GM23338 (cell line): ENCODE results near the gene PAXX. TPM values are rescaled to one million over a fixed set of nuclear protein-coding genes. Genes with fewer than 3 reads are reported as not detected.

ENCODE experiments used
- ATAC-seq: fragments of 200-7000 bp; cut with Tn5 transposase; 3 replicates; pipeline ENCODE4 v1.9.1; 2020
- DNase-seq: peaks from one replicate; pipeline ENCODE4 v3.0.0-alpha.2; 2015; ENCODE audit warnings: low spot score
- H2AFZ ChIP-seq: fragments of 200-600 bp; sonication (generic); 2 replicates; pipeline ENCODE4 v1.8.0; 2016; ENCODE audit warnings: antibody characterized with exemption, mild to moderate bottlenecking, moderate library complexity
- H3F3A ChIP-seq: fragments of 200-600 bp; sonication (generic); replicated peaks from 2 replicates; pipeline ENCODE4 v1.8.0; 2017; ENCODE audit warnings: antibody characterized with exemption, mixed run types, low read depth
- H3K27ac ChIP-seq: fragments of 200-600 bp; sonication (generic); 2 replicates; pipeline ENCODE4 v1.6.1; 2016; ENCODE audit warnings: low read depth
- H3K27me3 ChIP-seq: fragments of 200-600 bp; sonication (generic); 2 replicates; pipeline ENCODE4 v1.8.0; 2016; ENCODE audit warnings: mild to moderate bottlenecking, mixed run types, moderate library complexity; ENCODE audit not compliant: insufficient read depth
- H3K36me3 ChIP-seq: fragments of 200-600 bp; sonication (generic); 2 replicates; pipeline ENCODE4 v1.8.0; 2016; ENCODE audit warnings: mild to moderate bottlenecking; ENCODE audit not compliant: insufficient read depth
- H3K4me1 ChIP-seq: fragments of 200-600 bp; sonication (generic); 2 replicates; pipeline ENCODE4 v1.8.0; 2016; ENCODE audit warnings: mild to moderate bottlenecking, moderate library complexity; ENCODE audit not compliant: insufficient read depth
- H3K4me2 ChIP-seq: fragments of 200-600 bp; sonication (generic); 2 replicates; pipeline ENCODE4 v1.7.1; 2017; ENCODE audit warnings: mixed run types
- H3K4me3 ChIP-seq: fragments of 200-600 bp; sonication (generic); 2 replicates; pipeline ENCODE4 v1.6.1; 2016; ENCODE audit warnings: mixed run types
- H3K79me2 ChIP-seq: fragments of 200-600 bp; sonication (generic); replicated peaks from 2 replicates; pipeline ENCODE4 v1.8.0; 2017; ENCODE audit warnings: mild to moderate bottlenecking; ENCODE audit not compliant: insufficient read depth
- H3K9me2 ChIP-seq: fragments of 200-600 bp; sonication (generic); 2 replicates; pipeline ENCODE4 v1.8.0; 2017; ENCODE audit not compliant: insufficient read depth
- H4K20me1 ChIP-seq: fragments of 200-600 bp; sonication (generic); replicated peaks from 2 replicates; pipeline ENCODE4 v1.8.0; 2017; ENCODE audit warnings: mild to moderate bottlenecking; ENCODE audit not compliant: insufficient read depth
- H3K27ac Mint-ChIP-seq: 2 replicates; pipeline ENCODE4 v1.8.0; 2020; ENCODE audit warnings: inconsistent platforms, mild to moderate bottlenecking, moderate library complexity, mixed read lengths
- H3K27me3 Mint-ChIP-seq: 3 replicates; pipeline ENCODE4 v1.8.0; 2022; ENCODE audit warnings: low read depth, mild to moderate bottlenecking, moderate library complexity, mixed read lengths, inconsistent platforms; ENCODE audit not compliant: insufficient read depth, poor library complexity
- H3K36me3 Mint-ChIP-seq: 3 replicates; pipeline ENCODE4 v1.8.0; 2021; ENCODE audit warnings: low read depth, mild to moderate bottlenecking, inconsistent platforms, moderate library complexity, mixed read lengths
- H3K4me1 Mint-ChIP-seq: 3 replicates; pipeline ENCODE4 v1.8.0; 2020; ENCODE audit warnings: mild to moderate bottlenecking, inconsistent platforms, mixed read lengths
- H3K4me3 Mint-ChIP-seq: 3 replicates; pipeline ENCODE4 v1.8.0; 2021; ENCODE audit warnings: moderate library complexity, mild to moderate bottlenecking, inconsistent platforms, mixed read lengths
- H3K9me3 Mint-ChIP-seq: 3 replicates; pipeline ENCODE4 v1.8.0; 2020; ENCODE audit warnings: moderate library complexity, mild to moderate bottlenecking, inconsistent platforms, mixed read lengths
- EZH2 ChIP-seq: fragments of 200-600 bp; sonication (generic); IDR thresholded peaks from one replicate; pipeline ENCODE4 v1.8.0; 2017; ENCODE audit warnings: antibody characterized with exemption, mild to moderate bottlenecking, low read depth; ENCODE audit not compliant: unreplicated experiment
- JUNB ChIP-seq: IDR thresholded peaks from one replicate; pipeline ENCODE4 v1.6.1; 2016; ENCODE audit warnings: antibody characterized with exemption; ENCODE audit not compliant: unreplicated experiment
- POLR2AphosphoS5 ChIP-seq: IDR thresholded peaks from 2 replicates; pipeline ENCODE4 v1.6.1; 2016; ENCODE audit warnings: antibody characterized with exemption, low read depth
- ZNF114 ChIP-seq: fragments of 250-450 bp; sonication (Bioruptor Pico); IDR thresholded peaks from 2 replicates; pipeline ENCODE4 v1.5.0; 2020; ENCODE audit warnings: mild to moderate bottlenecking, moderate library complexity
- ZNF331 ChIP-seq: fragments of 250-450 bp; sonication (Bioruptor Pico); IDR thresholded peaks from 2 replicates; pipeline ENCODE4 v1.5.0; 2020; ENCODE audit warnings: low read depth, mild to moderate bottlenecking, moderate library complexity
- polyA plus RNA-seq: library from polyadenylated mRNA; unstranded; fragments of >200 nt; fragmentation: Nextera tagmentation; extraction: Ambion mirVana; gene quantifications from 2 replicates; pipeline ENCODE4 v1.2.1, GENCODE V29; 2016
- total RNA-seq: library from RNA; depleted of rRNA; stranded (reverse); fragments of >200 nt; shearing (Covaris generic); gene quantifications from 2 replicates; pipeline ENCODE4 v1.2.3, GENCODE V29; 2014
- TF ChIP-seq, protein P1 (sequence below): fragments of 250-450 bp; sonication (Bioruptor Pico); IDR thresholded peaks from 2 replicates; pipeline ENCODE4 v1.5.0; 2020; ENCODE audit warnings: mild to moderate bottlenecking, moderate library complexity
- TF ChIP-seq, protein P2 (sequence below): IDR thresholded peaks from one replicate; pipeline ENCODE4 v1.6.1; 2018; ENCODE audit warnings: antibody characterized with exemption; ENCODE audit not compliant: unreplicated experiment

The PAXX gene
- total and polyA plus RNA-seq, 2 experiments from 2014 or later = 71.5 to 86.0 TPM

DNA sequence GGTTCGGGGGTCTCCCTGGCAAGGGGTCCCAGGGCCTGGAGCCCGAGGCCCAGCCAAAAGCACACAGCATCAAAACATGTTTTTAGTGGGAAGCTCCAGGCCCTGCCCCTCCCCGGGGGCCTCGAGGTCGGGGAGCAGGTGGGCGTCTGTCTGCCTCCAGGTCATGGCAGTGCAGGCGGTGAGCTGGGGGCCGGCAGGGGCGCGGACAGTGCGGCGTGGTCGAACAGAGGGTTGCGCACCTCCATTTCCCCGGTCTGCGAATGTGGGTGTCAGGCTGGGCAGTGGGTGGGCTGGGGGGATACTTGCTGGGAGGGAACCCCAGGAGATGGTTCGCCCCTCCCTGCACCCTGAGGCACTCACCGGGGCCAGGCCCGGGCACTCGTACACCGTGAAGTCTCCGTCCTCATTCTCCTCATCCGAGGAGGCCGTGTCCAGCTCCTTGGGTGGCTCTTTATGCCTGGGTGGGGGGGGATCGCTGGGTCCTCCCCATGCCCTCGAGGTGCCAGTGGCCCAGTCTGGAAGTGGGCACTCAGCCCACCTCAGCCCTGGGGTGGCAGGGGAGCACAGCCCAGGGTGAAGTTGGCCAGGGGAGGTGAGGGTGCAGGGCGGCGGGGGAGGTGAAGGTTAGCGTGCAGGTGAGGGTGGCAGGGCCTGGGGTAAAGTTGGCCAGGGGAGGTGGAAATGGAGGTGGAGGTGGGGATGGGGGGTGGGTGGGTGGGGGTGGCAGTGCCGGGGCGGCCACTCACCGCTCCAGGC lies 47.6 kb downstream of the PAXX start:
- ATAC-seq (no peak), DNase-seq (no peak)
- Histone ChIP-seq H3K36me3 (no peaks in the 10 kb centered on the region), H3K4me3 (no peak overlapping the region), H3K4me1 (peaks cover 2% of the 10 kb centered on the region; the same call in 1 of the 2 replicates), H3K27me3 (peaks cover 6% of the 10 kb centered on the region), H3K9me2 (no peaks in the 10 kb centered on the region), H3K4me2 (no peak overlapping the region), H3F3A (no peaks in the 10 kb centered on the region), H3K79me2 (peaks cover 4% of the 10 kb centered on the region; the same call in 1 of the 2 replicates), H4K20me1 (no peaks in the 10 kb centered on the region; the same call in 1 of the 2 replicates), H3K27ac (no peak overlapping the region), H2AFZ (no peak overlapping the region)
- H3K9me3 Mint-ChIP-seq = no peaks in the 10 kb centered on the region
- no peak overlapping the region for H3K27ac Mint-ChIP-seq
- no peak for TF ChIP-seq JUNB
- TF ChIP-seq, protein P1, sequence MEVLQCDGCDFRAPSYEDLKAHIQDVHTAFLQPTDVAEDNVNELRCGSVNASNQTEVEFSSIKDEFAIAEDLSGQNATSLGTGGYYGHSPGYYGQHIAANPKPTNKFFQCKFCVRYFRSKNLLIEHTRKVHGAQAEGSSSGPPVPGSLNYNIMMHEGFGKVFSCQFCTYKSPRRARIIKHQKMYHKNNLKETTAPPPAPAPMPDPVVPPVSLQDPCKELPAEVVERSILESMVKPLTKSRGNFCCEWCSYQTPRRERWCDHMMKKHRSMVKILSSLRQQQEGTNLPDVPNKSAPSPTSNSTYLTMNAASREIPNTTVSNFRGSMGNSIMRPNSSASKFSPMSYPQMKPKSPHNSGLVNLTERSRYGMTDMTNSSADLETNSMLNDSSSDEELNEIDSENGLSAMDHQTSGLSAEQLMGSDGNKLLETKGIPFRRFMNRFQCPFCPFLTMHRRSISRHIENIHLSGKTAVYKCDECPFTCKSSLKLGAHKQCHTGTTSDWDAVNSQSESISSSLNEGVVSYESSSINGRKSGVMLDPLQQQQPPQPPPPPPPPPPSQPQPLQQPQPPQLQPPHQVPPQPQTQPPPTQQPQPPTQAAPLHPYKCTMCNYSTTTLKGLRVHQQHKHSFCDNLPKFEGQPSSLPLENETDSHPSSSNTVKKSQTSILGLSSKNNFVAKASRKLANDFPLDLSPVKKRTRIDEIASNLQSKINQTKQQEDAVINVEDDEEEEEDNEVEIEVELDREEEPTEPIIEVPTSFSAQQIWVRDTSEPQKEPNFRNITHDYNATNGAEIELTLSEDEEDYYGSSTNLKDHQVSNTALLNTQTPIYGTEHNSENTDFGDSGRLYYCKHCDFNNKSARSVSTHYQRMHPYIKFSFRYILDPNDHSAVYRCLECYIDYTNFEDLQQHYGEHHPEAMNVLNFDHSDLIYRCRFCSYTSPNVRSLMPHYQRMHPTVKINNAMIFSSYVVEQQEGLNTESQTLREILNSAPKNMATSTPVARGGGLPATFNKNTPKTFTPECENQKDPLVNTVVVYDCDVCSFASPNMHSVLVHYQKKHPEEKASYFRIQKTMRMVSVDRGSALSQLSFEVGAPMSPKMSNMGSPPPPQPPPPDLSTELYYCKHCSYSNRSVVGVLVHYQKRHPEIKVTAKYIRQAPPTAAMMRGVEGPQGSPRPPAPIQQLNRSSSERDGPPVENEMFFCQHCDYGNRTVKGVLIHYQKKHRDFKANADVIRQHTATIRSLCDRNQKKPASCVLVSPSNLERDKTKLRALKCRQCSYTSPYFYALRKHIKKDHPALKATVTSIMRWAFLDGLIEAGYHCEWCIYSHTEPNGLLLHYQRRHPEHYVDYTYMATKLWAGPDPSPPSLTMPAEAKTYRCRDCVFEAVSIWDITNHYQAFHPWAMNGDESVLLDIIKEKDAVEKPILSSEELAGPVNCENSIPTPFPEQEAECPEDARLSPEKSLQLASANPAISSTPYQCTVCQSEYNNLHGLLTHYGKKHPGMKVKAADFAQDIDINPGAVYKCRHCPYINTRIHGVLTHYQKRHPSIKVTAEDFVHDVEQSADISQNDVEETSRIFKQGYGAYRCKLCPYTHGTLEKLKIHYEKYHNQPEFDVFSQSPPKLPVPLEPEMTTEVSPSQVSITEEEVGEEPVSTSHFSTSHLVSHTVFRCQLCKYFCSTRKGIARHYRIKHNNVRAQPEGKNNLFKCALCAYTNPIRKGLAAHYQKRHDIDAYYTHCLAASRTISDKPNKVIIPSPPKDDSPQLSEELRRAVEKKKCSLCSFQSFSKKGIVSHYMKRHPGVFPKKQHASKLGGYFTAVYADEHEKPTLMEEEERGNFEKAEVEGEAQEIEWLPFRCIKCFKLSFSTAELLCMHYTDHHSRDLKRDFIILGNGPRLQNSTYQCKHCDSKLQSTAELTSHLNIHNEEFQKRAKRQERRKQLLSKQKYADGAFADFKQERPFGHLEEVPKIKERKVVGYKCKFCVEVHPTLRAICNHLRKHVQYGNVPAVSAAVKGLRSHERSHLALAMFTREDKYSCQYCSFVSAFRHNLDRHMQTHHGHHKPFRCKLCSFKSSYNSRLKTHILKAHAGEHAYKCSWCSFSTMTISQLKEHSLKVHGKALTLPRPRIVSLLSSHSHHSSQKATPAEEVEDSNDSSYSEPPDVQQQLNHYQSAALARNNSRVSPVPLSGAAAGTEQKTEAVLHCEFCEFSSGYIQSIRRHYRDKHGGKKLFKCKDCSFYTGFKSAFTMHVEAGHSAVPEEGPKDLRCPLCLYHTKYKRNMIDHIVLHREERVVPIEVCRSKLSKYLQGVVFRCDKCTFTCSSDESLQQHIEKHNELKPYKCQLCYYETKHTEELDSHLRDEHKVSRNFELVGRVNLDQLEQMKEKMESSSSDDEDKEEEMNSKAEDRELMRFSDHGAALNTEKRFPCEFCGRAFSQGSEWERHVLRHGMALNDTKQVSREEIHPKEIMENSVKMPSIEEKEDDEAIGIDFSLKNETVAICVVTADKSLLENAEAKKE = no peak
- TF ChIP-seq EZH2 = no peak
- TF ChIP-seq, protein P2, sequence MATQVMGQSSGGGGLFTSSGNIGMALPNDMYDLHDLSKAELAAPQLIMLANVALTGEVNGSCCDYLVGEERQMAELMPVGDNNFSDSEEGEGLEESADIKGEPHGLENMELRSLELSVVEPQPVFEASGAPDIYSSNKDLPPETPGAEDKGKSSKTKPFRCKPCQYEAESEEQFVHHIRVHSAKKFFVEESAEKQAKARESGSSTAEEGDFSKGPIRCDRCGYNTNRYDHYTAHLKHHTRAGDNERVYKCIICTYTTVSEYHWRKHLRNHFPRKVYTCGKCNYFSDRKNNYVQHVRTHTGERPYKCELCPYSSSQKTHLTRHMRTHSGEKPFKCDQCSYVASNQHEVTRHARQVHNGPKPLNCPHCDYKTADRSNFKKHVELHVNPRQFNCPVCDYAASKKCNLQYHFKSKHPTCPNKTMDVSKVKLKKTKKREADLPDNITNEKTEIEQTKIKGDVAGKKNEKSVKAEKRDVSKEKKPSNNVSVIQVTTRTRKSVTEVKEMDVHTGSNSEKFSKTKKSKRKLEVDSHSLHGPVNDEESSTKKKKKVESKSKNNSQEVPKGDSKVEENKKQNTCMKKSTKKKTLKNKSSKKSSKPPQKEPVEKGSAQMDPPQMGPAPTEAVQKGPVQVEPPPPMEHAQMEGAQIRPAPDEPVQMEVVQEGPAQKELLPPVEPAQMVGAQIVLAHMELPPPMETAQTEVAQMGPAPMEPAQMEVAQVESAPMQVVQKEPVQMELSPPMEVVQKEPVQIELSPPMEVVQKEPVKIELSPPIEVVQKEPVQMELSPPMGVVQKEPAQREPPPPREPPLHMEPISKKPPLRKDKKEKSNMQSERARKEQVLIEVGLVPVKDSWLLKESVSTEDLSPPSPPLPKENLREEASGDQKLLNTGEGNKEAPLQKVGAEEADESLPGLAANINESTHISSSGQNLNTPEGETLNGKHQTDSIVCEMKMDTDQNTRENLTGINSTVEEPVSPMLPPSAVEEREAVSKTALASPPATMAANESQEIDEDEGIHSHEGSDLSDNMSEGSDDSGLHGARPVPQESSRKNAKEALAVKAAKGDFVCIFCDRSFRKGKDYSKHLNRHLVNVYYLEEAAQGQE = no peak
- TF ChIP-seq ZNF331 (CRISPR knock-in tag) = no peak
- TF ChIP-seq POLR2AphosphoS5 = no peak
- TF ChIP-seq ZNF114 = no peak
- H3K4me1 Mint-ChIP-seq = peaks cover 2% of the 10 kb centered on the region; the same call in 1 of the 3 replicates
- H3K4me3 Mint-ChIP-seq = no peak overlapping the region
- H3K27me3 Mint-ChIP-seq = peaks cover 8% of the 10 kb centered on the region
- no peaks in the 10 kb centered on the region; the same call in 2 of the 3 replicates for H3K36me3 Mint-ChIP-seq
